ENCODE measurements around the gene CSTA.
A peak's percentile ranks its signal among the peaks of the same experiment; 100 is the strongest.

Gene CSTA

GRCh38 chr3:122353893-122354401, 28.9 kb downstream of the CSTA start:
- H3K36me3 ChIP-seq, result no peaks in the 10 kb centered on the region; the same call in 1 of the 2 replicates
- no peak overlapping the region for H3K4me3 ChIP-seq (ENCODE audit: low read depth, low read length)
- no peak for TF ChIP-seq CTCF (IDR thresholded peaks at IDR 0.05; ENCODE audit: low read depth, low read length)
- H3K27me3 ChIP-seq (ENCODE audit: insufficient read depth, low read depth, severe bottlenecking), result no peaks in the 10 kb centered on the region
- H3K9me3 ChIP-seq (ENCODE audit: severe bottlenecking), result no peaks in the 10 kb centered on the region
- DNase-seq, result no peak
- H3K27ac ChIP-seq, result no peak overlapping the region

- Histone ChIP-seq H3K4me3 (ENCODE audit: low read depth, low read length) (no peak overlapping the region), H3K27me3 (ENCODE audit: insufficient read depth, low read depth, severe bottlenecking) (no peaks in the 10 kb centered on the region), H3K27ac (no peak overlapping the region), H3K36me3 (no peaks in the 10 kb centered on the region; the same call in 1 of the 2 replicates), H3K9me3 (ENCODE audit: severe bottlenecking) (no peaks in the 10 kb centered on the region)
- DNase-seq, result no peak
- no peak for TF ChIP-seq CTCF (IDR thresholded peaks at IDR 0.05; ENCODE audit: low read depth, low read length)
Observed at GRCh38 chr3:122355612-122356011, 30.6 kb downstream of the CSTA start.

- peak; percentile 70 for DNase-seq
- Histone ChIP-seq H3K27me3 (ENCODE audit: insufficient read depth, low read depth, severe bottlenecking) (no peaks in the 10 kb centered on the region), H3K36me3 (peaks cover 3% of the 10 kb centered on the region; the same call in 1 of the 2 replicates), H3K27ac (no peak overlapping the region), H3K4me3 (ENCODE audit: low read depth, low read length) (no peak overlapping the region), H3K9me3 (ENCODE audit: severe bottlenecking) (no peaks in the 10 kb centered on the region)
- peak; percentile 59 for TF ChIP-seq CTCF (IDR thresholded peaks at IDR 0.05; ENCODE audit: low read depth, low read length)
Observed at GRCh38 chr3:122356402-122356801, 31.4 kb downstream of the CSTA start.

GRCh38 chr3:122357828-122358702, 33.0 kb downstream of the CSTA start:
- Histone ChIP-seq H3K9me3 (ENCODE audit: severe bottlenecking) (no peaks in the 10 kb centered on the region), H3K27ac (no peak overlapping the region), H3K27me3 (ENCODE audit: insufficient read depth, low read depth, severe bottlenecking) (no peaks in the 10 kb centered on the region), H3K36me3 (peaks cover 6% of the 10 kb centered on the region), H3K4me3 (ENCODE audit: low read depth, low read length) (no peak overlapping the region)
- no peak for TF ChIP-seq CTCF (IDR thresholded peaks at IDR 0.05; ENCODE audit: low read depth, low read length)
- no peak for DNase-seq

GRCh38 chr3:122358703-122359032, 33.6 kb downstream of the CSTA start:
- peaks cover 10% of the 10 kb centered on the region for H3K36me3 ChIP-seq
- no peaks in the 10 kb centered on the region for H3K27me3 ChIP-seq (ENCODE audit: insufficient read depth, low read depth, severe bottlenecking)
- no peak for TF ChIP-seq CTCF (IDR thresholded peaks at IDR 0.05; ENCODE audit: low read depth, low read length)
- H3K9me3 ChIP-seq (ENCODE audit: severe bottlenecking), result no peaks in the 10 kb centered on the region
- no peak overlapping the region for H3K4me3 ChIP-seq (ENCODE audit: low read depth, low read length)
- no peak for DNase-seq
- no peak overlapping the region for H3K27ac ChIP-seq
